HUDEP-2 (cell line): ENCODE results near the gene PTPRD.

Experiments used
- DNase-seq, 76 experiments: peaks; one replicate each; lab custom pipeline; 2025; ENCODE audit not compliant: unreplicated experiment in 76 of 76; lab: John Stamatoyannopoulos, UW

Gene PTPRD

DNA sequence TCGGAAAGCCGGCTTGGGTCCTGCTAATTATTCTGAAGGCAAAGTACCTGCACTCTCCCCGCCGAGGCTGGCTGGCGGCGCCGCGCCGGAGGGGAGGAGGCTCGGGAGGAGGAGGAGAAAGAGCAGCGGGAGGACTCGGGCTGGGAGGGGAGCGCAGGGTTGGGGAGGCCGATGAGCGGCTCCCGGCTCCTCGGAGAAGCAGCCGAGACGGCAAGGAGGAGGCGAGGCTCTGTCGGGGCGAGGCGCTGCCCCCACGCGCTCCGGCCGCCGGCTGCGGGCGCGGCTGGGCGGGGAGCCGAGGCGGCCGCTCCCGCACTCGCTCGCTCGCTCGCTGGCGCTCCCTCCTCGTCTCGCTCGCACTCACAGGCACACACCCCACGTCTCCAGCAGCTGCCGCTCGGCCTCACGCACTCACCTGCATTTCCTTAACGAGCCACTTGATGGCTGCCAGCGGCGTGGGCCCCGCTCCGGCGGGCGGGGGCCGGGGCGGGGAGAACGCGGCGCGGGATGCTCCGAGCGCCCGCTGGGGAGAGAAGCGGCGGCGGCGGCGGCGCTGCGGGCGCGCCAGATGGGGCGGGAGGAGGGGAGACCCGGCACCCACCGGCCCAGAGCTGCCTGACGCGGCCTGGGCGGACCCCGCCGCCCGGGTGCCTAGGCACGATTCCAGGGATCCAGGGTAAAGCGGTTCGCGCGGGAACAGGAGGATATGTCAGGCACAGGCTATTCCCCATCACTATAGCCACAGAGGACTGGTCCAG is at the start of gene PTPRD:
Gene PTPRD, minus strand, starts transcription at position 362 of the 758 bp plus-strand sequence.
- DNase-seq, result peak in 6 of 76 experiments; percentile 0 to 7 (median 1)

DNA sequence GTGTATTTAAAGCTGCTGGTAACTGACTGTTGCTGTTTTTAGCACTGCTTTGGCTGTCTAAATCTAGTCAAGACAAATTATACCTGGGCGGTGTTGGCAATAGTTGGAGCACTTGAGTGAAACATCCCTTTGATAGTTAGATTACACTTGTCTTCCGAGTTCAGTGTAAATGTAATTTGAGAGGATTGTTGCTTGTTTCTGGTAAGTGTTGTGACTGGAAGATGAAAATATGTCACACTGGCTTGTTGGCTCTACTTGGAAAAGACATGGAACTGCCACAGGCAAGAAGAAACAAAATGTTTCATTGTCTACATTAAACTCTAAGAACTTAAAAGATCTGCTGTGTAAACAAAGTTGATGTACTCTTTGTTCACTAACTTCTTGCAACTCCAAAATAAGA is 49.2 kb upstream of the PTPRD start:
- DNase-seq, result no peak

DNA sequence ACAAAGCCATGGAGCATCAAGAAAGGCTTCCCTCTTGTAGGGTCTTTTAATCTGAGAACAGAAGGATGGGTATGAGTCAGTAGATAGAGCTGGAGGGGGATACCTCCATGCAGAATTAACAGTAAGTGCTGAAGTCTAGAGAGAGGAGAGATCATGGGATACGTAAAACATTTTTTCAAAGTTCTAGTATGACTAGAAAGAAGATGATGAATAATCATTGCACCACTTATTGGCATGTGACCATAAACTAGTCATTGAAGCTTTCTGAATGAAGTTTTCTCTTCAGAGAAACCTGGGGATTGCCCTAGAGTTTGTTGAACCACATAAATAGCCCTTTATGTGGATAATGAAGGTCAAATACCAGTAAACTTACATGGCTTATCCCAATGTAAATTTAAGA is 48.6 kb upstream of the PTPRD start:
- DNase-seq, result no peak

DNA sequence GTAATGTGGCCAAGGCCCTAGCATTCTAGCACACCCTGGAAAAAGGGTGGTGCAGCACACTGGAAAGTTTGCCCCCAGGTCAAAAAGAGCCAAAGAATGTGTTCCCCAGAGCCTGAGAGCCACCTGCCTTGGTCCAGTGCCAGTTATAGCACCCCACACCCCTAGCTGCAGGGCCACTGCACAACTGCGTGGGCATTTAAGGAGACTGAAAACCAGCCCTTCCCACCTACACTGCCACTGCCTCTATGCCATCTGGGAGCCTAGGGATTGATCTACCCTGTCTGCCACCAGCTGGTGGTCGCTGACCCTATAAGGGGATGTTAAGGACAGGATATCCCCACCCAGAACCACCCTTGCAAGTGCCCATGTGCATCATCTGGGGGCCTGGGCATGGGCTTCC is 38.2 kb upstream of the PTPRD start:
- DNase-seq, result no peak

DNA sequence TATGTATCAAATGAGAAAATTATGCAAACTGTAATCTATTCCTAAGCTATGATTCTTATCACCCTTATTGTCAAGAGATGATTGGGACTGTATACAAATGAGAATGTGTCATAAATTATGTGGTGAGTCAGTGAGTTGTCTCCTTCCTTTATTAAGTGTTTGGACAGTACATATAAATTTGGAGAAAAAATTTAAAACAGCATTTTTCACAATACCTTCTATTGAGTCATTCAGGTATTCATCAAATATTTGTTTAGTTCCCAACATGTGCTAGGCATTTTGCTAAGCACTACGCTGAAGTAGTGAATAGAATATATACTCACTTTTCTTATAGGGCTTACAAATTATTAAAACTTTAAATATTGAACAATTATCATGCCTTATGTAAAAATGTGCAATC is 36.3 kb upstream of the PTPRD start:
- no peak for DNase-seq

DNA sequence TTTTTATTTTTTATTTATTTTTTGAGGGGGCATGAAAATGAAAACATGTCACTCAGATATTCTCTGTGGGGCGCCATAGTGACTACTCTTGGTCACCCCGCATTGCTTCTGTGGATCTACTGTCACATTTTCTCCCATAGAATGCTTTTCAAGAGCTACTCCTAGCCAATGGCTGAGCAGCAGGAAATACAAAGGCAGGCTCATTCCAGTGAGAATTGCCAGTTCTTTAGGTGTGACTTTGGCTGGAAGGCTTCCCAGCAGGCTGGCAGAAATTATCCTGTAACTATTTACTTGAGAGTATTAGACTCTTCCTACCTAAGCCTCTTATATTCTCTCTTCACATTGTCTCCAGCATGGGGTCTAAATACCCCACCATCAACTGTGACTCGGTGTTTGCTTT is 21.0 kb upstream of the PTPRD start:
- DNase-seq, result no peak

DNA sequence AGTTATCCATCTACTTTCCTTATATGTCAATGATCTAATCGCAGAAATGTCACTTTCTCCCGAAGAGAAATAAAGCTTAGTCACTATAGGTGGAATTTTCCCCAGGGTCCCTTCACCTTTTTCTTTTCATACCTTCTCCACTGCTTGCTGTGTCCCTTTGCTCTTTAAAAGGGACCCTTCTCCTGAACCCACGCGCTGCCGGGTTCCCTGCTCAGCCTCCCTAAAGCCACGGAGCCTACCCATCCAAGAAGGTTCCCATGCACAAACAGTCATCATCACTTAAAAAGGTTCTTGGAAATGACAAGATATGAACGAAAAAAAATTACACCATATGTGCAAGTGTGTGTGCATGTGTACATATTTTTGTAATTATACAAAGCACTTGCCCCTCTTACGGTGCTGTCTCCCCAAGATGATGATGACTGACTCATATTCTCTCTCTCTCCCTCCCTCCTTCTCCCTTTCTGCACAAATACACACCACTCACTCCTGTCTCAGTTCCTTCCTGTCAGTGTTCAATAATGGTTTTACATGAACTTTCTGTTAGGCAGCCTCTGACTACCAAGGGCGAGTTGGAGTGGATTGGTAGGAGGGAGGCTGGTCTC is 1.5 kb upstream of the PTPRD start:
- no peak for DNase-seq

DNA sequence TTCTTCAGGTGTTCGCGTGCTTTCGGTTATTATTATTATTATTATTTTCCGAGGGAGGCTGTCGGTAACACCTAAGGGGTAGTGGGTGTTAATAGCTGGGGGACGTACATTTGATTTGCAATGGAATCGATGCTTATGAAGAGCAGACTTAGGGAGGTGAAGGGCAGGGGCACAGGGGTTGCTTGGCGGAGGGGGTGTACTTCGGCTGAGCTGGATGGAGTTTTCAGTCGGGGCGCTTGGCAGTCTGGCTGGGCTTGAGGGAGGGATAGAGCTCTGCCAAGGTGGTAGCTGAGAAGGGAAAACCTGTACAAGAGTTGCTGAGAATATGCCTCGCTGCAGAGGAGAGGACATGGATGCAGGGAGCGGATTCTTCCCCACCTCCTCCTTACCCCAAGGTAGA is 617 bp upstream of the PTPRD start:
- DNase-seq, result no peak

DNA sequence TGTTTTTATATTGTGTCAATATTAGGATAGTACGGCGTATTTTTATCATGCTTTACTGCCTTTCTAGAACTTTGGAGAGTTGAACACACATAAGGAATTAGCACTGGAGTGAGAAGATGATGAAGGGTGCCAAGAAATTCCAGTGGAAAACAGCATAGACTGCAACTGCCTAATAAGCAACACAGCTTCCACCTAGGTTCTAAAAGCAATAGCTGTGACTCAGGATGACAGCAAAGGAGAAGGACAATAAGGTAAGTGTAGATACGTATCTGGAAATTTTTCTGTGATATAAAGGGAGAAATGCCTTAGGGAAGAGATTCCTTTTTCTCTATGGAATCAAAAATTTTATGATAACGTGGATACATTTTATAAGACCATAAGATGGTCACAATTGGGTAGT is 7.4 kb downstream of the PTPRD start:
- DNase-seq, result no peak

DNA sequence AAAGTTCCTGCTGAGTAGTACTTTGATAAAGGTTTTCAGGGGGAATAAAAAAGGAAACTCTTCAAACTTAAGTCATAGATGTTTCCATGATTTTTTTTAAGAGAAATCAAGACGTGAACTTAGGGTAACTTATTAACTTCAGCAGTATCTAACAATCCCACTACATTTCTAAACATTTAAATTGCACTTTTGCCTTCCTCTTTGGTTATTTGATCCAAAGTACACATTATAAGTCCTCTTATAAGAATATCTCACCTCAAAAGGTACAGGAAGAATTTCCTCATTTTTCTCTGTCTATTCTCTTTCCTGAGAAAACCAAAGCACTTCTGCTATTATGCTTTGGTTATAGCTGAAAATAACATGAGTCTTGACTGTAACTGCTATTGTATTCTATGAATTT is 7.9 kb downstream of the PTPRD start:
- DNase-seq, result no peak

DNA sequence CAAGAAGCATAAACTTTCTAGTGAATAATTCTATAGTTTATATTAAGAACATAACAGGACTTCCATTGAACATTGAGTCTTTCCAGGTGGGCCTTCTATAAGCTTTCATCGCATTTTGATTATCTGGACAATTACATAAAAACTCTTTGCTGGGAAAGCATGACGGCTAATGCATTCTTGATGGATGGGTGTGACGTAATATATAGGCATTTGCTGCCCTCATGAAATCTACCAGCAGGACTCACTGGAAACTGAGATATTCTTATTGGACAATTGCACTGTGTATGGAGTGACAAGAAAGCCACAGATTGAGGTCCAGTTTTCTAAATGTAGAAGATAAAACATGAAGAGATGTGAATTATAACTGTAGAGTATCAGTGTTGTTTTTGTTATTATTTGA is 15.0 kb downstream of the PTPRD start:
- DNase-seq, result no peak

DNA sequence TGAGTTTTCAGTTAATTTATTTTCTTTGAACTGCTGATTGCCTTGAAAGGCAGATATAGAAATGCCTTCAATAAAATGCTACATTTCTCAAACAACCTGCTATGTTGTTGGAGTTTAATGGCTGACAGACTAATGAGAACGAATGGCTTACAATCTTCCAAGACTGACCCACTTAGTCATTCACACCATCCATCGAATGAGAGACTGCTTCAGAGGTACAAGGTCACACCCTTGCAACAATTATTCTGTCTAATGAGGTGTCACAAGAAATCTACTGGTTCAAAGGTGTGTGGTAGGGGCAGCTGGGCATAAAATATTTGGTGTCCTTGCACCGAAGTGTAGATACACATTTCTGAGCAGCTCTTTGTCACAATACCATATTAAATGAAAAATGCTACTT is 18.3 kb downstream of the PTPRD start:
- no peak for DNase-seq

DNA sequence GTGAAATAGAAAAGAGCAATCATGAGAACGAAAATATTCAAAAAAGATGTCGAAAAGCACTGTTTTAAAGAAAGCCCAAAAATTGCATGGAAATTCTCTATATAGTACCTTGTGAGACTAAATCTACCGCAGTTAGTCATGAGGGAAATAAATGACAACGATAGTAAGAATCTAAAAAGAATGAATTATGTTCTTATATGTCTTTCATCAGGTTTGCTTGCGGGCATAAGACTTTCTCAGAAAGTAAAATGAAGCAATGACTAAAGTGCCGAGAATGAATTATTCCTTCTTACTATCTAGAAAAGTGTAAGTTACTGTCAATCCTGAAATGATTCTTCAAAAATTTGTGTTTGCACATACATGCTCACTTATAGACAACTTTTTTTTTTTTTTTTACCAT is 26.4 kb downstream of the PTPRD start:
- DNase-seq, result no peak

DNA sequence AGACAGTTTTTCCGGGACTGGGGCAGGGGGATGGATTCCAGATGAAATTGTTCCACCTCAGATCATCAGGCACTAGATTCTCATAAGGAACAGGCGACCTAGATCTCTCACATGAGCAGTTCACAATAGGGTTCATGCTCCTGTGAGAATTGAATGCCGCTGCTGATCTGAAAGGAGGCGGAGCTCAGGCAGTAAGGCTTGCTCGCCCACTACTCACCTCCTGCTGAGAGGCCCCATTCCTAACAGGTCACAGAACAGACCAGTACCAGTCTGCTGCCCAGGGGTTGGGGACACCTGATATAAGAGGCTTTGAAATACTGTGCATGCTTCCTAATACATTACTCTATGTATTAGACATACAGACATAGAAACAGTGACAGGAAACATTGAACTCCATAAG is 41.1 kb downstream of the PTPRD start:
- no peak for DNase-seq

DNA sequence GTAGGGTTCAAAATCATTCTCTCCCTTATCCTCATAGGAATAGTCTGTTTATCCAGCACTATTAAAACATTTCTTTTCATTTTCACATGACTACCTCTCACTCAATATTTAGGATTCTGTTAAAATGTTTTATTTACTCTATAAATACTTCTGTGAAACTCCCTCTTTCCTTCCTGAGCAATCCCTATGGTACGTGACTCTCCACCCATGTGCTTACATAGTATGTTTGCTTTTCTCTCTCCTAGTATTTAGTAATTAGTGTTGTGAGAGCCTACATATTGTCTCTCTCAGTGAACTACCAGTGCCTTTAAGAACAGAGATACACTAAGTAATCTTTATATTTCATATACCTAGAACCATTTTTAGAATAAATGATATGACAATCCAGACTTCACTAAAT is 46.0 kb downstream of the PTPRD start:
- DNase-seq, result no peak

DNA sequence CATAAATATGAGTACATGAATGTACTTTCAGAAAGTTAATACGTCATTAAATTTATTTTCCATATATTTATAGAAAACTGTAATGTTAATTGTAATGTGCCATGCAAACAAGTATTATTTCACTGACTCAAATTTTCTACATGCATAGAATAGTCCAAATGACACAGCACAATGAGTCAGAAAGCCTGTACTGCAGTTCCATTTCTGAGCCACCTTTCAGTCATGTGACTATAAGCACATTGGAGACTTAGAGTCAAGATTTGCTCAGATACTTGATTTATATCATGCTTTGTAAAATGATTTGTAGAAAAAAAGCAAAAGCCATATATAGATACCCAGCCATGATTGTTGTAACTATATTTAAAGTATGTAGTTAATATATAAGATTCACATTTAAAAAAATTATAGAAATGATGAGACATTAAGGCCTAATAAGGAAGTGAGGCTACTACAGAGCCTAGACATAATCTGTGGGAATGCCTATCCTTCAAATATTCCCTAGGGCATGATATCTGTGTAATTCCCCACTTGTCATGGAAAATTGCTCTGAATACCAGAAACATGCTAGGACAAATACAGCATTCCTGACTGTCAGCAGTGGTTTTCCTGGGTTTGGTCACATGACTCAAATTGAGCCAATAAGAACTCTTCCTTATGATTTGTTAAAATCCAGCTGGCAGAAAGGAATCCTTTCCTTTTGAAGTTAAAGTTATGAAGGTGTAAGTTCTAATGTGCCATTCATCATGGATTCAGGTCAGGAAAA is 50.0 kb downstream of the PTPRD start:
- no peak for DNase-seq

DNA sequence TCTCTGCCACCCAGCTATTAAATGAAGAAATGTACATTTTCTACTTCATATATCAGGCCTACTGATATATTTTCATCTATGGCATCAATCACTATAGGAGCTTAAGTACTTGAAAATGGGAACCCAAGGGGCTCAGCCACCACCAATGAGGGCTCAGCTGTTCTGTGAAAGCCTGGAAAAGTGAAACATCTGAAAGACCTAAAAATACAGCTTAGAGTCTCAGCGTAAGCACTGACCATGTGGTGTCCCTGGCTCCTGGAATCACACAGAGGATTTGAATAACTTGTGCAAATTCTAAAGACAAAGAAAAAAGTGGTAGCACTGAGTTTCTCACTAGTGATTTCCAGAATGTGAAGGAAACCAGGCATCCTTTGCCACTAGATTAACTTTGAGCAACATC is 64.5 kb downstream of the PTPRD start:
- no peak for DNase-seq

DNA sequence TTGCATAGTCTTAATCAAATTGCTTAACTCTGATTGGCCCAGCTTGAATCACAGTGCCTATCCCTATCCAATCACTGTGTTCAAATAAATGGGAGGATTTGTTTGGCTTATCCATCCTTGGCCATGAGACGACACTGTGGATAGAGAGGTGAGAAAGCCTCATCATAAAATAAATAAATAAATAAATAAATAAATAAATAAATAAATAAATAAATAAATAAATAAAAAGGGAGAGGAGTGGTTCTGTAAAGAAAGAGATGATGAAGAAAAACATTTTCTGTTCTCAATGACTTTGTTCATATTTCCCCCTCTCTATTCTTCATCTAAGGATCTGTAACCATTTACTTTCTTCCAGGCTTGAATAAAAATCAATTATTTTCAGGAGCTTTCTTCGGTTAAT is 74.7 kb downstream of the PTPRD start:
- no peak for DNase-seq

DNA sequence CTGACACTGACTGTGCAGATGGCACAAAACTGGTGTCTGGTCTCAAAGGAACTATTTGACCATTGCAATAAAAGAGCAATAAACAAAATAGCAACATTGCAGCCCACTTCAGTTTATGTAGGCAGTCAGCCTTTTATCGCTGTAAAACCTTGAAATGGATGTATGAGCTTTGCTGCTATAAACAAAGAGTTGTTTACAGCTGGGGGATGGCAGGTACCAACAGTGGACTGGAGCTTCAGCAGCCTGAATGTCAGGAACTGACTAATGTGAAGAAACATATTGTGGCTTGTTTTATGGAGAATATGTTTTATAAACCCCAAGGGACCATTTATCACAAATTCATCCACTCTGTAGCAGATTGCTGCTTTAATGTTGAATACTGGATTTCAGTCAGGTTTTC is 78.0 kb downstream of the PTPRD start:
- no peak for DNase-seq

DNA sequence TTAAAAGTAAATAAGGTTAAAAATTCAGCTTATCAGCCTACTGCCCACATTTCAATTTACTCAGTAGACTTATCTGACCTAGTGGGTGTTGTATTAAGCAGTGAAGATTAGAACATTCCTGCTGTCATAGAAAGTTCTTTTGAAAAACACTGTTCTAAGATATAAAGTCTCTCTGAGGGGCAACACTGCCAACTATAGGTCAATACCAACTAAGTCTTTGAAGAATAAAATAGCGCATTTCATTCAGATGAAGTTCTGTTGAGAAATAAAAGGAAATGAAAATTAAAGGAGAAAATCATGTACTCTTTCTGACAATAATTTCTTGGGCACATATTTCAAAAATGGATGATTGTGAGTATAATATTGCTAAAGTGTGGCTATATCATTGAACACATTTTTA is 86.8 kb downstream of the PTPRD start:
- no peak for DNase-seq

DNA sequence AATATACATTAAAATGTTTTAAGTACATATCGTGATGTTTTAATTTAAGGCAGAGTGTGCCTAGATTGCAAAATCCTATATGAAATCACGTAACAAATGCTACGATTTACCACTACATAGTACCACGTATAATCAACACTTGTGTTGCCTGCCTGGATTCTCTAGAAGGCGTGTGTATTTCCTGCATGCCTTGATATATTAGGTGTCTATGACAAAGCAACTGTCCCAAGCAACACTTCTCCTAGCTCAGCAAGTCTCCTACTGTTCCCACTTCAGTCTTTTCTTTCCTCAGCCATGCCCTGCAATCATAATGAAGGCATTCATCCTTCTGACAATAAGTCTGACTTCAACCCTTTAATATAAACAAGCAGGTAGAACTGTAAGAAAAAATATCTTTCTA is 89.6 kb downstream of the PTPRD start:
- DNase-seq, result no peak

DNA sequence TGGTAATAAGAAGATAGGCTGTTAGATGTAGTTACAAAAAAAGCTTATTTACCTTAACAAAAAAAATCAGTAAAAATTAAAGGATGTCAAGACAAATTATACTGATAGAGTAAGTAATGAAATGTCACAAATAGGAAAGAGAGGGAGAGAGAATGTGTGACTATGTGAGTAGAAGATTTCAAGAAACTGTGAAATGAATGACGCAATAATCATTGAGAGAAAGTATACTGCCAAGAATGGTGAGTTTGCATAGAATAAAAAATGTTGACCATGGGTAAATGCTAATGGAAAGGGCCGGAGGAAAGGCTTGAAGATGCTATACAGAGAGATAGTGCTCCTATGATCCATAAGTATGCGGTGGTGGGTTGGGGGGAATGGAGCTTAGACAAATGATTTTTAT is 100.7 kb downstream of the PTPRD start:
- DNase-seq, result no peak
